ENCODE measurements around the gene RIMKLA. TPM values are rescaled to one million over a fixed set of nuclear protein-coding genes. Genes with fewer than 3 reads are reported as not detected.

RIMKLA gene
- total and polyA plus RNA-seq, 10 of the 15 experiments (the other 5 are each of a cell fraction or from before 2014, with no cell fraction given), result 0.01 to 0.52 (median 0.08) TPM

GRCh38 chr1:42403880-42404400 is 23.3 kb downstream of the RIMKLA start:
- H3K79me2 ChIP-seq (ENCODE audit: control insufficient read depth, insufficient read depth, low read length), result no peaks in the 10 kb centered on the region
- RAD21 ChIA-PET (ENCODE audit: unreplicated experiment), result no interaction called here
- intact Hi-C loops (cut with micrococcal nuclease; ENCODE audit: unreplicated experiment), result no loop called here
- H3K9ac ChIP-seq (ENCODE audit: control insufficient read depth, insufficient read depth, low read length), result no peak overlapping the region
- no peak for TF ChIP-seq BACH1 (IDR thresholded peaks at IDR 0.05; ENCODE audit: borderline replicate concordance)
- TF ChIP-seq, protein P1, sequence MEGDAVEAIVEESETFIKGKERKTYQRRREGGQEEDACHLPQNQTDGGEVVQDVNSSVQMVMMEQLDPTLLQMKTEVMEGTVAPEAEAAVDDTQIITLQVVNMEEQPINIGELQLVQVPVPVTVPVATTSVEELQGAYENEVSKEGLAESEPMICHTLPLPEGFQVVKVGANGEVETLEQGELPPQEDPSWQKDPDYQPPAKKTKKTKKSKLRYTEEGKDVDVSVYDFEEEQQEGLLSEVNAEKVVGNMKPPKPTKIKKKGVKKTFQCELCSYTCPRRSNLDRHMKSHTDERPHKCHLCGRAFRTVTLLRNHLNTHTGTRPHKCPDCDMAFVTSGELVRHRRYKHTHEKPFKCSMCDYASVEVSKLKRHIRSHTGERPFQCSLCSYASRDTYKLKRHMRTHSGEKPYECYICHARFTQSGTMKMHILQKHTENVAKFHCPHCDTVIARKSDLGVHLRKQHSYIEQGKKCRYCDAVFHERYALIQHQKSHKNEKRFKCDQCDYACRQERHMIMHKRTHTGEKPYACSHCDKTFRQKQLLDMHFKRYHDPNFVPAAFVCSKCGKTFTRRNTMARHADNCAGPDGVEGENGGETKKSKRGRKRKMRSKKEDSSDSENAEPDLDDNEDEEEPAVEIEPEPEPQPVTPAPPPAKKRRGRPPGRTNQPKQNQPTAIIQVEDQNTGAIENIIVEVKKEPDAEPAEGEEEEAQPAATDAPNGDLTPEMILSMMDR (IDR thresholded peaks at IDR 0.05 in 2 of 3, conservative IDR thresholded peaks at IDR 0.05 in 1 of 3; ENCODE audit: control insufficient read depth in 2 of 3, extremely low read depth in 1 of 3, insufficient read depth in 1 of 3, low read depth in 3 of 3, low read length in 3 of 3), result peak in 2 of 3 experiments; percentile 1 to 18; a peak in 1 of 6 replicates
- no peak for TF ChIP-seq MAX (IDR thresholded peaks at IDR 0.05; ENCODE audit: low read depth, low read length)
- TF ChIP-seq, protein P2, sequence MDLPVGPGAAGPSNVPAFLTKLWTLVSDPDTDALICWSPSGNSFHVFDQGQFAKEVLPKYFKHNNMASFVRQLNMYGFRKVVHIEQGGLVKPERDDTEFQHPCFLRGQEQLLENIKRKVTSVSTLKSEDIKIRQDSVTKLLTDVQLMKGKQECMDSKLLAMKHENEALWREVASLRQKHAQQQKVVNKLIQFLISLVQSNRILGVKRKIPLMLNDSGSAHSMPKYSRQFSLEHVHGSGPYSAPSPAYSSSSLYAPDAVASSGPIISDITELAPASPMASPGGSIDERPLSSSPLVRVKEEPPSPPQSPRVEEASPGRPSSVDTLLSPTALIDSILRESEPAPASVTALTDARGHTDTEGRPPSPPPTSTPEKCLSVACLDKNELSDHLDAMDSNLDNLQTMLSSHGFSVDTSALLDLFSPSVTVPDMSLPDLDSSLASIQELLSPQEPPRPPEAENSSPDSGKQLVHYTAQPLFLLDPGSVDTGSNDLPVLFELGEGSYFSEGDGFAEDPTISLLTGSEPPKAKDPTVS (IDR thresholded peaks at IDR 0.05; ENCODE audit: low read depth, low read length), result no peak
- no peak for TF ChIP-seq RELA (IDR thresholded peaks at IDR 0.05; ENCODE audit: borderline replicate concordance, partially characterized antibody)
- H3K4me3 ChIP-seq, result no peak overlapping the region
- DNase-seq (ENCODE audit: low read depth, low spot score) (no peak), ATAC-seq (no peak), FAIRE-seq (no peak)
- no peaks in the 10 kb centered on the region; a peak in 1 of 4 replicates for H3K27me3 ChIP-seq (replicated peaks in 1 of 2; ENCODE audit: control insufficient read depth in 2 of 2, insufficient read depth in 2 of 2, low read length in 1 of 2)
- no TSS peak for BruUV-seq (replicated peaks)
- CTCF ChIA-PET, result no interaction called here
- no peaks in the 10 kb centered on the region for H3K36me3 ChIP-seq (ENCODE audit: control insufficient read depth in 2 of 2, insufficient read depth in 2 of 2, low read length in 1 of 2)
- no peaks in the 10 kb centered on the region for H3K9me3 ChIP-seq (replicated peaks; ENCODE audit: control insufficient read depth, insufficient read depth, low read length)
- H3K27ac ChIP-seq (ENCODE audit: control insufficient read depth, insufficient read depth), result no peak overlapping the region
- H3K4me2 ChIP-seq (ENCODE audit: control insufficient read depth, insufficient read depth), result no peak overlapping the region
- no peaks in the 10 kb centered on the region for H4K20me1 ChIP-seq (ENCODE audit: control insufficient read depth, insufficient read depth)
- POLR2A ChIA-PET, result no interaction called here
- 80% methylated on average over 1 of the region's 1 CpG for WGBS (ENCODE audit: insufficient coverage, insufficient replicate concordance, low lambda C conversion rate, missing lambda C conversion rate)
- SMC1A ChIA-PET (ENCODE audit: uncharacterized antibody, unreplicated experiment), result no interaction called here
- no peaks in the 10 kb centered on the region for H3K4me1 ChIP-seq (ENCODE audit: control insufficient read depth, insufficient read depth, low read length)
- in situ Hi-C loops (cut with MboI), result no loop called here
- H2AFZ ChIP-seq (ENCODE audit: control insufficient read depth, low read depth, low read length), result no peak overlapping the region

All from GM12878 (cell line).